ENCODE results near the gene PRDM10.

The PRDM10 gene

GRCh38 chr11:129950101-129951091, 52.2 kb downstream of the PRDM10 start:
- TF ChIP-seq CTCF (IDR thresholded peaks at IDR 0.05; ENCODE audit: extremely low read depth, insufficient read depth, missing control alignments) = no peak
- in situ Hi-C loops (cut with MboI; ENCODE audit: low pct_unique_long_range_greater_than_20kb, low sequenced_read_pairs, unreplicated experiment) = no loop called here
- no peak for DNase-seq (ENCODE audit: low spot score)

GRCh38 chr11:129948926-129949466, 53.6 kb downstream of the PRDM10 start:
- in situ Hi-C loops (cut with MboI; ENCODE audit: low pct_unique_long_range_greater_than_20kb, low sequenced_read_pairs, unreplicated experiment) = no loop called here
- no peak for TF ChIP-seq CTCF (IDR thresholded peaks at IDR 0.05; ENCODE audit: extremely low read depth, insufficient read depth, missing control alignments)
- no peak for DNase-seq (ENCODE audit: low spot score)

- TF ChIP-seq CTCF (IDR thresholded peaks at IDR 0.05; ENCODE audit: extremely low read depth, insufficient read depth, missing control alignments) = no peak
- no peak for DNase-seq (ENCODE audit: low spot score)
- in situ Hi-C loops (cut with MboI; ENCODE audit: low pct_unique_long_range_greater_than_20kb, low sequenced_read_pairs, unreplicated experiment) = no loop called here
Observed at GRCh38 chr11:129947474-129947873, 55.2 kb downstream of the PRDM10 start.

GRCh38 chr11:129946965-129947364, 55.7 kb downstream of the PRDM10 start:
- no peak for DNase-seq (ENCODE audit: low spot score)
- in situ Hi-C loops (cut with MboI; ENCODE audit: low pct_unique_long_range_greater_than_20kb, low sequenced_read_pairs, unreplicated experiment) = no loop called here
- no peak for TF ChIP-seq CTCF (IDR thresholded peaks at IDR 0.05; ENCODE audit: extremely low read depth, insufficient read depth, missing control alignments)

- no peak for DNase-seq (ENCODE audit: low spot score)
- in situ Hi-C loops (cut with MboI; ENCODE audit: low pct_unique_long_range_greater_than_20kb, low sequenced_read_pairs, unreplicated experiment) = no loop called here
- TF ChIP-seq CTCF (IDR thresholded peaks at IDR 0.05; ENCODE audit: extremely low read depth, insufficient read depth, missing control alignments) = no peak
Observed at GRCh38 chr11:129946256-129946655, 56.4 kb downstream of the PRDM10 start.

GRCh38 chr11:129945373-129945772, 57.3 kb downstream of the PRDM10 start:
- in situ Hi-C loops (cut with MboI; ENCODE audit: low pct_unique_long_range_greater_than_20kb, low sequenced_read_pairs, unreplicated experiment) = no loop called here
- DNase-seq (ENCODE audit: low spot score) = no peak
- TF ChIP-seq CTCF (IDR thresholded peaks at IDR 0.05; ENCODE audit: extremely low read depth, insufficient read depth, missing control alignments) = no peak

Measured in GM13977 (cell line).